ENCODE data around the gene FNDC4. TPM values are rescaled to one million over a fixed set of nuclear protein-coding genes. Genes with fewer than 3 reads are reported as not detected.
A peak's percentile ranks its signal among the peaks of the same experiment; 100 is the strongest.

FNDC4 gene
- total RNA-seq, 2 donors from 2014 or later, result 24.1 to 30.6 TPM

GRCh38 chr2:27501042-27501441 is 6.0 kb upstream of the FNDC4 start:
- DNase-seq (ENCODE audit: low spot score), result no peak
- Histone ChIP-seq H3K9me3 (no peaks in the 10 kb centered on the region), H3K27ac (no peak overlapping the region), H3K27me3 (replicated peaks; ENCODE audit: insufficient read depth) (no peaks in the 10 kb centered on the region), H3K4me1 (replicated peaks) (no peaks in the 10 kb centered on the region), H3K36me3 (no peaks in the 10 kb centered on the region), H3K4me3 (no peak overlapping the region)
- intact Hi-C loops (cut with DNase I), result no loop called here
- no peak for TF ChIP-seq POLR2AphosphoS5 (IDR thresholded peaks at IDR 0.05)
- TF ChIP-seq POLR2A (IDR thresholded peaks at IDR 0.05), result no peak
- TF ChIP-seq CTCF (IDR thresholded peaks at IDR 0.05), result no peak

- no peak for TF ChIP-seq CTCF (IDR thresholded peaks at IDR 0.05)
- no peak for TF ChIP-seq POLR2AphosphoS5 (IDR thresholded peaks at IDR 0.05)
- TF ChIP-seq POLR2A (IDR thresholded peaks at IDR 0.05), result no peak
- no peak for DNase-seq (ENCODE audit: low spot score)
- no peaks in the 10 kb centered on the region for H3K27me3 ChIP-seq (replicated peaks; ENCODE audit: insufficient read depth)
- no peaks in the 10 kb centered on the region for H3K36me3 ChIP-seq
- H3K4me3 ChIP-seq, result no peak overlapping the region
- peaks cover 2% of the 10 kb centered on the region for H3K4me1 ChIP-seq (replicated peaks)
- intact Hi-C loops (cut with DNase I), result no loop called here
- no peaks in the 10 kb centered on the region for H3K9me3 ChIP-seq
- no peak overlapping the region for H3K27ac ChIP-seq
- WGBS, result 89% methylated on average over 3 of the region's 3 CpGs
Observed at GRCh38 chr2:27498975-27499374, 4.0 kb upstream of the FNDC4 start.

- no peaks in the 10 kb centered on the region for H3K27me3 ChIP-seq (replicated peaks; ENCODE audit: insufficient read depth)
- intact Hi-C loops (cut with DNase I), result no loop called here
- DNase-seq (ENCODE audit: low spot score), result no peak
- H3K27ac ChIP-seq, result peak overlapping the region; percentile 1 to 51
- no peaks in the 10 kb centered on the region for H3K36me3 ChIP-seq
- no peaks in the 10 kb centered on the region for H3K9me3 ChIP-seq
- no peak for TF ChIP-seq POLR2A (IDR thresholded peaks at IDR 0.05)
- TF ChIP-seq CTCF (IDR thresholded peaks at IDR 0.05), result no peak
- no peak for TF ChIP-seq POLR2AphosphoS5 (IDR thresholded peaks at IDR 0.05)
- peaks cover 2% of the 10 kb centered on the region for H3K4me1 ChIP-seq (replicated peaks)
- WGBS, result 76% methylated on average over 4 of the region's 4 CpGs
- no peak overlapping the region for H3K4me3 ChIP-seq
Observed at GRCh38 chr2:27497288-27497627, 2.3 kb upstream of the FNDC4 start.

- TF ChIP-seq CTCF (IDR thresholded peaks at IDR 0.05), result no peak
- no peak for TF ChIP-seq POLR2A (IDR thresholded peaks at IDR 0.05)
- no peak for TF ChIP-seq POLR2AphosphoS5 (IDR thresholded peaks at IDR 0.05)
- Histone ChIP-seq H3K27me3 (replicated peaks; ENCODE audit: insufficient read depth) (no peaks in the 10 kb centered on the region), H3K27ac (peak within 1 kb of the TSS; percentile 1 to 51), H3K4me3 (no peak within 1 kb of the TSS), H3K4me1 (replicated peaks) (peaks cover 2% of the 10 kb centered on the region), H3K9me3 (no peaks in the 10 kb centered on the region), H3K36me3 (no peaks in the 10 kb centered on the region)
- WGBS, result 73% methylated on average over 12 of the region's 12 CpGs
- intact Hi-C loops (cut with DNase I), result no loop called here
- no peak for DNase-seq (ENCODE audit: low spot score)
Observed at GRCh38 chr2:27496357-27497287, 1.6 kb upstream of the FNDC4 start, which contains the start of gene GCKR. Gene GCKR, plus strand, starts transcription at chr2:27496839. Its CDS starts 66 bp downstream, at chr2:27496905.
